Vagina (tissue), 2 donors: ENCODE measurements around the gene PTPRD. TPM values are rescaled to one million over a fixed set of nuclear protein-coding genes. Genes with fewer than 3 reads are reported as not detected.

ENCODE experiments used
- DNase-seq, 2 donors: peaks; one replicate each; pipeline ENCODE4 v3.0.0-alpha.2; 2017; ENCODE audit errors: extremely low spot score in 2 of 2
- H3K27ac ChIP-seq: fragments of 200-600 bp; sonication (generic); one replicate; pipeline ENCODE4 v1.5.1; 2019
- H3K27me3 ChIP-seq: fragments of 200-600 bp; sonication (generic); one replicate; pipeline ENCODE4 v1.5.1; 2019
- H3K36me3 ChIP-seq, 2 donors: fragments of 200-600 bp; sonication (generic); one replicate each; pipeline ENCODE4 v1.5.1; 2017 to 2019
- H3K4me1 ChIP-seq: fragments of 200-600 bp; sonication (generic); one replicate; pipeline ENCODE4 v1.5.1; 2019
- H3K4me3 ChIP-seq, 2 donors: fragments of 200-600 bp; sonication (generic); 1 replicate in 1 of 2; 2 replicates in 1 of 2; pipeline ENCODE4 v1.5.1; 2016 to 2019
- H3K9me3 ChIP-seq: fragments of 200-600 bp; sonication (generic); one replicate; pipeline ENCODE4 v1.5.1; 2019
- POLR2A ChIP-seq, 2 donors: fragments of 450-650 bp; IDR thresholded peaks; one replicate each; pipeline ENCODE4 v1.6.1; 2017; ENCODE audit warnings: antibody characterized with exemption in 2 of 2, mild to moderate bottlenecking in 2 of 2, moderate library complexity in 2 of 2
- POLR2AphosphoS5 ChIP-seq, 2 donors: sonication (generic); formaldehyde crosslinking; IDR thresholded peaks; one replicate each; pipeline ENCODE4 v1.9.0; 2017; ENCODE audit warnings: antibody characterized with exemption in 2 of 2, mild to moderate bottlenecking in 2 of 2, low read depth in 1 of 2; ENCODE audit not compliant: insufficient read depth in 1 of 2
- intact Hi-C: fragments of 100-400 bp; cut with DNase I; formaldehyde crosslinking; loops from one replicate; pipeline ENCODE4 v1.15.1; 2023
- total RNA-seq: library from RNA; depleted of rRNA; stranded (reverse); fragments of >200 nt; gene quantifications from one replicate; pipeline ENCODE4 v1.2.3, GENCODE V29; 2016
- TF ChIP-seq, protein P1 (sequence below), 3 experiments: fragments of 450-650 bp in 2 of 3; fragments of 200-600 bp in 1 of 3; sonication (generic) in 1 of 3; IDR thresholded peaks; one replicate each; pipeline ENCODE4 v1.5.1; 2017 to 2019; ENCODE audit warnings: antibody characterized with exemption in 3 of 3, mild to moderate bottlenecking in 2 of 3, moderate library complexity in 2 of 3

The PTPRD gene
- total RNA-seq, 1 donor from 2014 or later, result 10.3 TPM

DNA sequence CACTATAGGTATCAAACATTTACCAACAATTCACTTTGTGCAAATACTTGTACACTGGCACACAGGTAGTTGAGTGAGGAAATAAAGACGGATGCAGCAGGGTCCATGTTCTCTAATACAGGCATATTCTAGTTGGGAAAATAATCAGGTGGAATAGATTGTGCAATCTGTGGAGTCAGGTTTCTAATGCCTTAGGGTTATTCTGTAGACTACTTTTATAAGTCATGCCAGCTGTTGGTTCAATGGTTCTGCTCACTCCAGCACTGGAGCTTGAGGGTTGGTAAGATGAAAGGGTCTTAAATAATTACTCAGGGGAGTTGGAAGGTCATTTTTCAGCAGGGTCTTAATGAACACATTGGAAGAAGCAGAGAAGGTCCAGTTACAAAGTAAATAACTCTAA is 2123.0 kb downstream of the PTPRD start:
- H3K4me1 ChIP-seq, result no peaks in the 10 kb centered on the region
- no peak for DNase-seq
- no peak overlapping the region for H3K27ac ChIP-seq
- H3K4me3 ChIP-seq, result no peak overlapping the region
- TF ChIP-seq POLR2A (IDR thresholded peaks at IDR 0.05) (no peak), POLR2AphosphoS5 (IDR thresholded peaks at IDR 0.05; ENCODE audit: insufficient read depth in 1 of 2, low read depth in 1 of 2) (no peak)
- TF ChIP-seq, protein P1, sequence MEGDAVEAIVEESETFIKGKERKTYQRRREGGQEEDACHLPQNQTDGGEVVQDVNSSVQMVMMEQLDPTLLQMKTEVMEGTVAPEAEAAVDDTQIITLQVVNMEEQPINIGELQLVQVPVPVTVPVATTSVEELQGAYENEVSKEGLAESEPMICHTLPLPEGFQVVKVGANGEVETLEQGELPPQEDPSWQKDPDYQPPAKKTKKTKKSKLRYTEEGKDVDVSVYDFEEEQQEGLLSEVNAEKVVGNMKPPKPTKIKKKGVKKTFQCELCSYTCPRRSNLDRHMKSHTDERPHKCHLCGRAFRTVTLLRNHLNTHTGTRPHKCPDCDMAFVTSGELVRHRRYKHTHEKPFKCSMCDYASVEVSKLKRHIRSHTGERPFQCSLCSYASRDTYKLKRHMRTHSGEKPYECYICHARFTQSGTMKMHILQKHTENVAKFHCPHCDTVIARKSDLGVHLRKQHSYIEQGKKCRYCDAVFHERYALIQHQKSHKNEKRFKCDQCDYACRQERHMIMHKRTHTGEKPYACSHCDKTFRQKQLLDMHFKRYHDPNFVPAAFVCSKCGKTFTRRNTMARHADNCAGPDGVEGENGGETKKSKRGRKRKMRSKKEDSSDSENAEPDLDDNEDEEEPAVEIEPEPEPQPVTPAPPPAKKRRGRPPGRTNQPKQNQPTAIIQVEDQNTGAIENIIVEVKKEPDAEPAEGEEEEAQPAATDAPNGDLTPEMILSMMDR (IDR thresholded peaks at IDR 0.05), result no peak
- no peaks in the 10 kb centered on the region for H3K36me3 ChIP-seq
- intact Hi-C loops, result no loop called here
- H3K9me3 ChIP-seq, result no peaks in the 10 kb centered on the region
- H3K27me3 ChIP-seq, result no peaks in the 10 kb centered on the region

DNA sequence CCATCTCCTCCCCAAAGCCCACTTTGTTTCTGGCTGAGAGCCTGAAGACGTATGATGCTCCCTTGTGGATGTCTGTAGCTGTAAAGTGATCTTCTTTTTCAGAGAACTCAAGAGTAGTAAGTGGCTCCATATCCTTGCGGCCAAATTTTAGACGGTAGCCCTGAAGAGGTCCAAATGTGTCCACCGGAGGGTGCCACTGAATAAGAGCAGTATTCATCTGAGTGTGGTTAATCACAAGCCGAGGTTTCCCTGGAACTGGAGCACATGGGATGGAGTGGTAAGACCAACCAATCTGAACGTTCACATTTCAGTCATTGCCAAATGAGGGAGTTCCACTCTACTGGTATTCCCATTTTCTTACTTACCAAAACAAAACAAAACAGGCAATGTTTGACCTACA is 2126.7 kb downstream of the PTPRD start:
- TF ChIP-seq, protein P1 (IDR thresholded peaks at IDR 0.05), result no peak
- TF ChIP-seq POLR2AphosphoS5 (IDR thresholded peaks at IDR 0.05; ENCODE audit: insufficient read depth in 1 of 2, low read depth in 1 of 2), result no peak
- intact Hi-C loops, result no loop called here
- no peak for DNase-seq

DNA sequence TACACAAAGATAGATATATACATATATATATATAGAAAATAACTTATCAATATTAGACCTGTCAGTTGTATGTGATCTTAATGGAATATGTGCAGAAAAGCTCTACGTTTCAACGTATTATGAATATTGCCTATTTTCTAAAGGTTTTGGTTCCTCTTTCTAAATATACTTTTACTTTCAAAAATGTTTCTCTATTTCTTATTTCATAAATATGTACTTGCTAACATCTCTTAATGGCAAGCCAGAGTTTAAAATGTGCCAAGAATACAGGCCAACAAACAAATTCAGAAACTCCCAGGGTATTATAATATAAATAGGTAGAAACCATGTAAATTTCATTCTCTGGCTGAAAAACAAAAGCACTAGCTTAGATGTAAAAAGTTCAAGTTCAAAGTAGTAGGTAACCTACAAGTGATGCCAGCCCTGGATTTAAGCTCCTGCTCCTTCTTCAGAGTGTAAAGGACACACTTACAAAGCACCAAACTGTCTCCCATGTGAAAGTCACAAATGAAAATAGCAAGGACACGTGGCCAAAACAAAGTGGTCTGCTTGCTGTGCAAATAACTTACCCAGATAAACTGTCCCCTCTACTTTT is 2128.1 kb downstream of the PTPRD start:
- no peak for DNase-seq
- no peak overlapping the region for H3K4me3 ChIP-seq
- no peaks in the 10 kb centered on the region for H3K27me3 ChIP-seq
- TF ChIP-seq, protein P1 (IDR thresholded peaks at IDR 0.05), result no peak
- TF ChIP-seq POLR2AphosphoS5 (IDR thresholded peaks at IDR 0.05; ENCODE audit: insufficient read depth in 1 of 2, low read depth in 1 of 2) (no peak), POLR2A (IDR thresholded peaks at IDR 0.05) (no peak)
- intact Hi-C loops, result no loop called here
- H3K27ac ChIP-seq, result no peak overlapping the region
- H3K9me3 ChIP-seq, result no peaks in the 10 kb centered on the region
- H3K4me1 ChIP-seq, result no peaks in the 10 kb centered on the region
- H3K36me3 ChIP-seq, result no peaks in the 10 kb centered on the region

More for the DNA sequence above, 2126.7 kb downstream of the PTPRD start:
- Histone ChIP-seq H3K27me3 (no peaks in the 10 kb centered on the region), H3K27ac (no peak overlapping the region), H3K36me3 (no peaks in the 10 kb centered on the region), H3K4me1 (no peaks in the 10 kb centered on the region), H3K9me3 (no peaks in the 10 kb centered on the region), H3K4me3 (no peak overlapping the region)

DNA sequence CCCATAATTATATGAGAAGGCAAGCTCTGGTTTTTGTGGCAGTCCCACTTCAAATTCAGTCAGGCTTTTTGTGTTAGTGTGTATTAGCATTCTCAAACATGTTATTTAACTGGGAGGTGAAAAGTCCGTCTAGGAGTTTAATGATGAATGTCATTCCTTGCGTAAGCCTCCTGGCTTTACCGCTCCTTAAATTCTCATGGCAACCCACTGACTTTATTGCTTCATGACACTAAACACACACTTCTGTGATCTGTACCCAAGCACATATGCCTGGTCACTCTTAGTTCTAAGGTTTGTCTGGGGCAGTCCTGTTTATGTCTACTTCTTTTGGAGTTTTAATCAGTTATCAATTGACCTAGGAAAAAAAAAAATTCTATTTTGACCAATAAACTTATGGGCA is 2135.4 kb downstream of the PTPRD start:
- intact Hi-C loops, result no loop called here
- H3K27ac ChIP-seq, result no peak overlapping the region
- no peaks in the 10 kb centered on the region for H3K9me3 ChIP-seq
- no peaks in the 10 kb centered on the region for H3K4me1 ChIP-seq
- no peaks in the 10 kb centered on the region for H3K36me3 ChIP-seq
- TF ChIP-seq, protein P1 (IDR thresholded peaks at IDR 0.05), result no peak
- TF ChIP-seq POLR2A (IDR thresholded peaks at IDR 0.05) (no peak), POLR2AphosphoS5 (IDR thresholded peaks at IDR 0.05; ENCODE audit: insufficient read depth in 1 of 2, low read depth in 1 of 2) (no peak)
- no peak for DNase-seq
- H3K4me3 ChIP-seq, result no peak overlapping the region
- H3K27me3 ChIP-seq, result no peaks in the 10 kb centered on the region

DNA sequence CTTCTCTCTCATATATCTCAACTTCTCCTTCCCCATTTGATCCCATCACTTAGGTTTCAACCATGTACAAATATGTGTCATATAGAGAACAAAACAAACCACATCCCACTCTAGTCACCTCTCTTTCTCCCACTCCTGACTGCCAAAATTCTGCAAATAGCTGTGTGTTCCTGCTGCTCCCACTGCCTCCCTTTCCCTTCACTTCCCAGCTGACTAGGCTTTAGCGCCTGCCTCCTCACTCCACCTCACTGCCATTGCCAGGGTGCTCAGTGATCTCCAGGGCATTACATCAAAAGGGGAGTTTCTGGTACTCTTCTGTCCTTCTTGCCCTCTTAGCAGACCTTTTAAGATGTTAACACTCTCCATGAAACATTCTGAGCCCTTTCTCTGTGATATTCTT is 2137.9 kb downstream of the PTPRD start:
- intact Hi-C loops, result no loop called here
- Histone ChIP-seq H3K4me1 (no peaks in the 10 kb centered on the region), H3K36me3 (no peaks in the 10 kb centered on the region), H3K27me3 (no peaks in the 10 kb centered on the region), H3K9me3 (no peaks in the 10 kb centered on the region), H3K27ac (no peak overlapping the region), H3K4me3 (no peak overlapping the region)
- no peak for DNase-seq
- TF ChIP-seq POLR2AphosphoS5 (IDR thresholded peaks at IDR 0.05; ENCODE audit: insufficient read depth in 1 of 2, low read depth in 1 of 2) (no peak), POLR2A (IDR thresholded peaks at IDR 0.05) (no peak)
- TF ChIP-seq, protein P1 (IDR thresholded peaks at IDR 0.05), result no peak
